T-helper 1 cell treated with Interleukin-12 subunit alpha and Interleukin-12 subunit beta and Interleukin-4 antibody, amounts not matched to agents 30 μg/mL and 1 μg/mL, for 36 hours (primary cell): ENCODE measurements around the gene ACO1.
A peak's percentile ranks its signal among the peaks of the same experiment; 100 is the strongest.

ENCODE experiments used
- H3K27ac Mint-ChIP-seq: one replicate; pipeline ENCODE4 v1.8.0; 2021; ENCODE audit warnings: mild to moderate bottlenecking, mixed read lengths
- H3K27me3 Mint-ChIP-seq: one replicate; pipeline ENCODE4 v1.8.0; 2021; ENCODE audit warnings: low read depth, mixed read lengths
- H3K36me3 Mint-ChIP-seq: one replicate; pipeline ENCODE4 v1.8.0; 2021; ENCODE audit warnings: low read depth, mixed read lengths
- H3K4me1 Mint-ChIP-seq: one replicate; pipeline ENCODE4 v1.8.0; 2021; ENCODE audit warnings: low read depth, mixed read lengths
- H3K4me3 Mint-ChIP-seq: one replicate; pipeline ENCODE4 v1.8.0; 2021; ENCODE audit warnings: mild to moderate bottlenecking, moderate library complexity, mixed read lengths
- H3K9me3 Mint-ChIP-seq: one replicate; pipeline ENCODE4 v1.8.0; 2021; ENCODE audit warnings: mixed read lengths

Gene ACO1

GRCh38 chr9:32463500-32464293, 79.3 kb downstream of the ACO1 start:
- H3K4me1 Mint-ChIP-seq: peaks cover 3% of the 10 kb centered on the region
- no peaks in the 10 kb centered on the region for H3K9me3 Mint-ChIP-seq
- H3K4me3 Mint-ChIP-seq: no peak overlapping the region
- H3K36me3 Mint-ChIP-seq: peaks cover 34% of the 10 kb centered on the region
- H3K27ac Mint-ChIP-seq: no peak overlapping the region
- H3K27me3 Mint-ChIP-seq: no peaks in the 10 kb centered on the region

- Mint-ChIP-seq H3K36me3 (peaks cover 42% of the 10 kb centered on the region), H3K9me3 (no peaks in the 10 kb centered on the region), H3K4me1 (no peaks in the 10 kb centered on the region), H3K27ac (no peak overlapping the region), H3K4me3 (no peak overlapping the region), H3K27me3 (no peaks in the 10 kb centered on the region)
These were observed 84.3 kb downstream of the ACO1 start for GRCh38 chr9:32468740-32469139.

- Mint-ChIP-seq H3K4me3 (no peak overlapping the region), H3K27me3 (no peaks in the 10 kb centered on the region), H3K4me1 (no peaks in the 10 kb centered on the region), H3K27ac (no peak overlapping the region), H3K36me3 (peaks cover 41% of the 10 kb centered on the region), H3K9me3 (no peaks in the 10 kb centered on the region)
These were observed 87.9 kb downstream of the ACO1 start for GRCh38 chr9:32472344-32472743.

- Mint-ChIP-seq H3K4me3 (no peak overlapping the region), H3K4me1 (peaks cover 2% of the 10 kb centered on the region), H3K9me3 (no peaks in the 10 kb centered on the region), H3K27ac (peak overlapping the region; percentile 1), H3K36me3 (peaks cover 66% of the 10 kb centered on the region), H3K27me3 (no peaks in the 10 kb centered on the region)
These were observed 98.9 kb downstream of the ACO1 start for GRCh38 chr9:32483343-32483742.

GRCh38 chr9:32486839-32487562, 102.6 kb downstream of the ACO1 start:
- Mint-ChIP-seq H3K4me1 (peaks cover 3% of the 10 kb centered on the region), H3K9me3 (no peaks in the 10 kb centered on the region), H3K4me3 (no peak overlapping the region), H3K36me3 (peaks cover 52% of the 10 kb centered on the region), H3K27ac (no peak overlapping the region), H3K27me3 (no peaks in the 10 kb centered on the region)

- H3K27ac Mint-ChIP-seq: no peak overlapping the region
- H3K9me3 Mint-ChIP-seq: no peaks in the 10 kb centered on the region
- H3K4me1 Mint-ChIP-seq: peaks cover 3% of the 10 kb centered on the region
- peaks cover 49% of the 10 kb centered on the region for H3K36me3 Mint-ChIP-seq
- no peaks in the 10 kb centered on the region for H3K27me3 Mint-ChIP-seq
- no peak overlapping the region for H3K4me3 Mint-ChIP-seq
These were observed 103.5 kb downstream of the ACO1 start for GRCh38 chr9:32487981-32488380.

- peaks cover 35% of the 10 kb centered on the region for H3K36me3 Mint-ChIP-seq
- peaks cover 3% of the 10 kb centered on the region for H3K4me1 Mint-ChIP-seq
- no peaks in the 10 kb centered on the region for H3K27me3 Mint-ChIP-seq
- no peak overlapping the region for H3K27ac Mint-ChIP-seq
- no peak overlapping the region for H3K4me3 Mint-ChIP-seq
- H3K9me3 Mint-ChIP-seq: no peaks in the 10 kb centered on the region
These were observed 106.2 kb downstream of the ACO1 start for GRCh38 chr9:32490601-32491000.

- Mint-ChIP-seq H3K4me1 (no peaks in the 10 kb centered on the region), H3K27ac (no peak overlapping the region), H3K27me3 (no peaks in the 10 kb centered on the region), H3K9me3 (no peaks in the 10 kb centered on the region), H3K4me3 (no peak overlapping the region), H3K36me3 (peaks cover 33% of the 10 kb centered on the region)
These were observed 113.5 kb downstream of the ACO1 start for GRCh38 chr9:32497921-32498320.

GRCh38 chr9:32500768-32501167, 116.3 kb downstream of the ACO1 start:
- H3K27ac Mint-ChIP-seq: no peak overlapping the region
- peaks cover 29% of the 10 kb centered on the region for H3K36me3 Mint-ChIP-seq
- no peaks in the 10 kb centered on the region for H3K9me3 Mint-ChIP-seq
- no peaks in the 10 kb centered on the region for H3K4me1 Mint-ChIP-seq
- H3K4me3 Mint-ChIP-seq: no peak overlapping the region
- H3K27me3 Mint-ChIP-seq: no peaks in the 10 kb centered on the region

GRCh38 chr9:32501868-32502267, 117.4 kb downstream of the ACO1 start:
- H3K27ac Mint-ChIP-seq: no peak overlapping the region
- H3K36me3 Mint-ChIP-seq: peaks cover 20% of the 10 kb centered on the region
- no peaks in the 10 kb centered on the region for H3K9me3 Mint-ChIP-seq
- H3K27me3 Mint-ChIP-seq: no peaks in the 10 kb centered on the region
- no peak overlapping the region for H3K4me3 Mint-ChIP-seq
- H3K4me1 Mint-ChIP-seq: no peaks in the 10 kb centered on the region

- H3K27me3 Mint-ChIP-seq: no peaks in the 10 kb centered on the region
- no peak overlapping the region for H3K27ac Mint-ChIP-seq
- H3K9me3 Mint-ChIP-seq: no peaks in the 10 kb centered on the region
- no peak overlapping the region for H3K4me3 Mint-ChIP-seq
- H3K4me1 Mint-ChIP-seq: no peaks in the 10 kb centered on the region
- H3K36me3 Mint-ChIP-seq: peaks cover 20% of the 10 kb centered on the region
These were observed 118.0 kb downstream of the ACO1 start for GRCh38 chr9:32502464-32502863.

- no peak overlapping the region for H3K4me3 Mint-ChIP-seq
- peaks cover 3% of the 10 kb centered on the region for H3K4me1 Mint-ChIP-seq
- no peaks in the 10 kb centered on the region for H3K9me3 Mint-ChIP-seq
- H3K36me3 Mint-ChIP-seq: peaks cover 19% of the 10 kb centered on the region
- no peak overlapping the region for H3K27ac Mint-ChIP-seq
- H3K27me3 Mint-ChIP-seq: no peaks in the 10 kb centered on the region
These were observed 118.6 kb downstream of the ACO1 start for GRCh38 chr9:32503008-32503407.
